GM19463 (cell line): ENCODE results near the gene PFKP.
"Not testable (repeated sequence)": the region's sequence is repeated elsewhere in the genome, so short reads cannot be mapped to it uniquely, and the experiment has no call there.

Experiments
- ATAC-seq: cut with Tn5 transposase; IDR thresholded peaks from one replicate; pipeline ENCODE4 v1.9.1; 2021; ENCODE audit warnings: mild to moderate bottlenecking, moderate library complexity; ENCODE audit not compliant: unreplicated experiment

The PFKP gene

DNA sequence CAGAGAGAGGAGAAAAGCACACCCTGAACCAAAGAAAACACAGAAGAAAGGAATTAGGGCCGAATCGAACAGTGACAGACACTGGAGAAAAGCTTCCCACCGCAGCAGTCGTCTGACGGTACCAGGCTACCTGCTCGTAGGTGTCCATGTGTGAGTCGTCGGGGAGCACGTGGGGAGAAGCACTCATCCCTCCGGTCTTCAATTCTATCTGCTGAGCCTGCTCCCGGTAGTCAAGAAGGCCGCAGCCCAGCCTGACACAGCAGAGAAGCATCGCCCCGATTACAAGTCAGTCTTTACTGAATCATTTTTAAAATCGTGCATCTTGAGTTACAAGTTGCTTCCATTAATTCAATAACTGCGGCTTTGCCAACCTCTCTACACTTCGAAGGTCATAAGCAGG lies 80.7 kb downstream of the PFKP start:
- no peak for ATAC-seq

DNA sequence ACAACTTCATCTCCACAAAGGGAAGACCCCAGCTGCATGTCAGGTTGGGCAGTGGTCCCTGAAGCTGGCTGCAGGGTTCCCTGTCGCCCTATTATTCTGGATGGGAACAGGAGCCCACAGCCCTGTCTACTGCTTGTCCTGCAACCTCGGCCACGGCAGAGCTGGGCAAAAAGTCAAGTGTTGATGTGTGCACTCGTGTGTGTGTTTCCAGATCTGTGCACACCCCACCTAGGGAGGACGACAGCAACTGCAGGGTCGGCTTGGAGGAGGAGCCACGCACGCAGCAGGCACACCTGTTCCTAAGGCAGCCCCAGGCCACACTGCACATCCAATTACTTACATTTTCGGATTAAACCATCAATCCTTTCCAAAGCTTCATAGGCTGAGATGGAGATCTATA lies 81.6 kb downstream of the PFKP start:
- no peak for ATAC-seq

DNA sequence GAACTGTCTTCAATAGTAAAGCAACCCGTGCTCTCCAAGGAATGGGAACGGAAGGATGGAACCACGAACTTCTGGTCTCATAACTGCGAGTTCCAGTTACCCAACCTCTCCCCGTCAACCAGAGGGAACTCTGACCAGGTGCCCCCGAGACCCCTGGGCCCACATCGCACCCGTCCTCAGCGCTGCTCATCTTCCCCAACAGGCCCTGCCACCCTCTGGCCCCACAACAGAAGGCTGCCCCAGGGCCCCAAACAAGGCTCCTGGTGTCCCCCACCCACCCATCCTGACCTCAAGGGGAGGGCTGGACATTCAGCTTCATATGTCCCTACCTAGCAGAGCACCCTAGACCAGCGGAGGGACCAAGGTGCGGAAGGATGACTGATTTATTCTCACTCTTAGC lies 82.6 kb downstream of the PFKP start:
- no peak for ATAC-seq

DNA sequence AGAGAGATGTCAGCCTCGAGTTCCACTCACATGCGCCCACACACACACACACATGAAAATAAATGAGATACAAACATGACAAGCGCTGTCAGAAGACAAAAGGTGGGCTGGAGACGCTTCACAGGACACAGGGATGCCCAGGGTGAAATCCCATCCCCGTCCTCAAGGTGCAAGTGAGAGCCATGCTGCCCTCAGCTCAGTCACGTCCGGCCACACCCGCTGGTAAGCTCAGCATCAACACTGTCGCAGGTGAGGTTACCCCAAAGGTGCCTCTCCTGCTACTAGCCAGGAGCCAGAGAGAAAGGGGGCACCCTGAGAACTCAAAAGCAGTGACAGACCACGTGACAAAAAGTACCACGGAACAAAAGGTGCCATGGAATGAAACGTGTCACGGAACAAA lies 83.0 kb downstream of the PFKP start:
- no peak for ATAC-seq

DNA sequence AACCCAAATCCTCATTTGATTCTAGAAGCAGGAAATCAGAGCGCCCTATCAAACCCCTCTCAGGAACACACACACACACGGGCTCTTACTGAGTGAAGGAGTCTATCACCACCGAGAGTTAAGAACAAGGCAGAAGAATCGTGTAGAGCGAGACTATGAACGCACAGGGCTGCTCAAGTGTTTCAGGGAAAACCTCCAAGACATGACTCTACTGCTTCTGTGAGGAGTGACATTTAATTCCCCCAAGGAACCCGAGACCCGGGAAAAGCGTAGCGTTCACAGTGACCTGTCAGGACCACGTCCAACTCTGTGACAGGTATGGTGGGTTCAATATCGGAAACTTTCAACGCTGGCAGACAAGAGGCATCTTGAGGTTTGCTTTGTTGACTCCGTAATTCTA lies 83.6 kb downstream of the PFKP start:
- ATAC-seq, result no peak

DNA sequence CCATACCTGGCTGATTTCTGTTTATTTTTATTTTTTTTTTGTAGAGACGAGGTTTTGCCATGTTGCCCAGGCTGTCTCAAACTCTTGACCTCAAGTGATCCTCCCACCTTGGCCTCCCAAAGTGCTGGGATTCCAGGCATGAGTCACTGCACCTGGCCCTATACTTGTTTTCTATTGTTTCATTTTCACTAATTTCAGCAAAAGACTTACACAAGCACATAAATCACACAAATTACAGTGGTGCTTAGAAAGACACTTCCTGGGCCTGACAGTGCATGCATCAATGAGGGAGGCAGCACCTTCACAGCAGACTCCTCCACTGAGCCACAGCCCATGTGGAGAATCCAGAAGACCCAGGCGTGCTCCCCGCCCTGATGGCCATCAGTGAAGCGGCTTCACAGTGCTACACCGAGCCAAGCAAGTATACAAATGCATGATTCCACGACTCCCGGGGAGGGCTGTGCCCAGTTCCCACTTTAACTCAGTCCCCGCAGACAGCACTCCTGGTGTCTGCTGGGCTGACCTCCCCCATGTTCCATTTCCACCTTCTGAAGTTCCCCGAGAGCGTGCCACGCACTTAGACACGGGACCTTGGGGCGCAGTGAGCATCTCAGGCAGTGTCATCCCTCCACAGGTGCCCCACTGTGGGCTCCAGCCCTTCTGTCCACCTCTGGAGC lies 84.7 kb downstream of the PFKP start:
- no peak for ATAC-seq

DNA sequence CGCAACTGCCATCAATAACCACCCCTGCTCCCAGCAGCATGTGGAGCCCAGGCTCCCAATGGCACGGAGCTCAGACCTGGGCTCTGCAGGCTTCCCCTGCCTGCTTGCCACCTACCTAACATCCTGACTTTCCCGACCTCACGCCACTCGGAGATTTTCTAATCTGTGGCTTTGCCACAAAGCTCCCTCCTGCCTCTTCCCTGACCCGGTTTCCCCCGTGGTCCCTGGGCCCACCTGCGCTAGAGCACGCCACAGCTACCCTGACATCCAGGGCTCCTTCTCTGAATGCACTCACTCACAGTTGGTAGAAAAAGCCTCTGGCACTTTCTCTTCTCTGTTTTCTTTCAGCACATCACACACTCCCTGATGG lies 85.2 kb downstream of the PFKP start:
- ATAC-seq, result no peak

DNA sequence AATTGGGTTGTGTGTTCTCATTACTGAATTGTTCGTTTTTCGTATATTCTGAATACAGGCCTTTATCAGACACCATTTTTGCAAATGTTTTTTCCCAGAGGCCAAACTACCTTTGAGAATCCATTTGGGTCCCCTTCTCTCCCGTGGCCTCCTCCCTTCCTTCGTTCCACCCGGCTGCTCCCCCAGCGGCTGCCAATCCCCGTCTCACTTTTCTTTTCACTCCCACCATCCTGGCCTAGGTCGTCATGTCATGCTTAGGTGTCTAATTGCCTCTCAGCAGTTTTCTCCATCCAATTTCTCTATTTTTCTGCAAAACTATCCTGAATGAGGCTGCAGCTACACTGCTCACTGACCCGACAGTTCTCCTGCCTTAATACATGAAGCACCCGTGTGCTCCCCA lies 87.3 kb downstream of the PFKP start:
- ATAC-seq, result no peak

DNA sequence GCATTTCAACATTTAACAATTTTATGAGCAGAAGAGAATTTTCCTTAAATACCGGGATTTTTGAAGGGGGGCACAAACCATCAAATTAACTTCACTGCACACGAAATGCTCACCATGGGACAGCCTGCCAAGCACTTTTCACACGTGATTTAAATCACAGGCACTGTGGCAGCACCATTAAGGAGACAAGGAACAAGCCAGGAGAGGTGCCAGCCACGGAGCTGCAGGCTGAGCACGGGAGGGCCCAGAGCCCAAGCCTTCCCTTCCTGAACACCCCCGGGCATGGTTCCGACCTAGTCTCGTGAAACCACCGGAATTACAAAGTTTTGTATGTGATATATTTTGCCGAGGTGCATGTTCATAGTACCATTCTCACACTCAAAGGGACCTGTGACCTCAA lies 91.8 kb downstream of the PFKP start:
- ATAC-seq, result no peak

DNA sequence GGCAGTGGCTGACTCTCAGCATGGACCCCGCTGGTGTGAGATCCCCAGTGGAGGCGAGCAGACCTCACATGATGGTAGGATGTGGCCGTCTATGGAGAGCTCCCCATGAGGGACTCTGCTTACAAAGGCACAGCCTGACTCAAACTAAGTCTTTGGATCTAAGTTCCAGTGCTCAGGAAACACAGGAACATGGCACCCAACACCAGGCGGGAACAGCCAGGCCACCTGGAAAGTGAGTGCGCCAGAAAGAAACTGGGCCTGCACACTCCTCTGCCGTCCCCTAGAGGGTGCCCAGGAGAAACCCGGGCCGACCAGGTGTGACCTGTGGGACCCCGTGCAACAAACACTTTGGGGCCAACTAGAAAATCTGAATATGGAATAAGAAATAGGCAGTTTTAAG lies 95.2 kb downstream of the PFKP start:
- ATAC-seq, result no peak

DNA sequence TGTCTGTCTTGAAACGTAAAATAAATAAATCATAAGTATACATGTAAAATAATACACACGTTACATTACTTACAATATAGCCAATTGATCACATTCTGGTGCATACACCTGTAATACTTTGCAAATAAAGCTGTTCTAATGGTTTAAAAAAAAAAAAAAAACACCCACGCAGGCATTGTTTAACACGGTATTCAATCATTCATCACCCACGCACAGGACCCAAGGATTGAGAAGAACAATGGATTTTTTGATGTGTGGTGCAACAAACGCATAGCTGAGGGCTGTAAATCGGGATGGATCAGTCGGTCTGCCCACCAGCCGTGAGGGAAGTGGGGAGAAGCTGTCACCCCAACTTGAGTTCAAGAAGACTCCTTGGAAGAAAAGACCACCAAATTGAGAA lies 96.5 kb downstream of the PFKP start:
- ATAC-seq, result no peak

DNA sequence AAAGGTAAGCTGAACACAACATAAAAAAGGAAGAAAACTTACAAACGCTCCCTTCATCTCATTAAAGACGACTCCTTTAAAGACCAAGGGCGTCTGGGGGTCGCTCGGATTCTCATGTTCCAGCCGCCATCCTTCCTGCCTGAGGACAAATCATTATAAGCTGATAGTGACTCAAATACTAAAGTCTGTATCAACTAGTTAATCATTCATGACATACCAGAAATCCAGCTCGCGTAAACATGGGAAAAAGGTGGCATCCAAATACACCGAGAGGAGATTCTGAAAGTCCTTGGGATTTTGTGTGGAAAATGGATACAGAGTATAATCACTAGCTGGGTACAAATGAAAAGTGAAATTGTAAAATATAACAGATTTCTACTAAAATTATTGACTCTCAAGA lies 97.8 kb downstream of the PFKP start:
- ATAC-seq, result no peak

DNA sequence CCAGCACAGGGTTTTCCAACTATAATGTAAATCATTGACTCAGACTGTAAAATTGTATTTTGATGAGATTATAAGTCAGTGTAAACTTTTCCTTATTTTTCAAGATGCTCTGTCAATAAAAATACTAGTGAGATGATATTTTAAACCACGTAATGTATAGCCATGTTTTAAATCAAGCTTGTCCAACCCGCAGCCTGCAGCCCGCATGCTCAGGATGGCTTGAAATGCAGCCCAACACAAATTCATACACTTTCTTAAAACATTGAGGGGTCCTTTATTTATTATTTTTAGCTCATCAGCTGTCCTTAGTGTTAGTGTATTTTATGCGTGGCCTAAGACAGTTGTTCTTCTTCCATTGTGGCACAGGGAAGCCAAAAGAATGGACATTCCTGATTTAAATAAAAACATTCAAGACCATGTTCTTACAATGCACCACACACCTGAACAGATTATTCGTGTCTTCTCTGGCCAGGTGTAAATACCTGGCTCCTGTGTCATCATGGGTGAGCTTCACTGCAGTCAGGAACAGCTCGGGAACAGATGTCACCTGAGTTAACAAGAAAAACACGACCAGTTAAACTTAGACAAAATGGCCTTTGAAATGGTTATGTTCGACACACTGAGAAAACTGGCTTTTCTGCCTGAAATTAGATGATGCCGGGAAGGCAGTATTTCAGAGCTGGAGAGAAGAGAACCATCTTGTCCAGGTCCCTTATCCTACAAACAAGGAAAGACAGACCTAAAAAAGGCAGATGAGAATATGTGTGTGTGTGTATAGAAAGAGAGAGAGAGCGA lies 99.3 kb downstream of the PFKP start:
- no peak for ATAC-seq

DNA sequence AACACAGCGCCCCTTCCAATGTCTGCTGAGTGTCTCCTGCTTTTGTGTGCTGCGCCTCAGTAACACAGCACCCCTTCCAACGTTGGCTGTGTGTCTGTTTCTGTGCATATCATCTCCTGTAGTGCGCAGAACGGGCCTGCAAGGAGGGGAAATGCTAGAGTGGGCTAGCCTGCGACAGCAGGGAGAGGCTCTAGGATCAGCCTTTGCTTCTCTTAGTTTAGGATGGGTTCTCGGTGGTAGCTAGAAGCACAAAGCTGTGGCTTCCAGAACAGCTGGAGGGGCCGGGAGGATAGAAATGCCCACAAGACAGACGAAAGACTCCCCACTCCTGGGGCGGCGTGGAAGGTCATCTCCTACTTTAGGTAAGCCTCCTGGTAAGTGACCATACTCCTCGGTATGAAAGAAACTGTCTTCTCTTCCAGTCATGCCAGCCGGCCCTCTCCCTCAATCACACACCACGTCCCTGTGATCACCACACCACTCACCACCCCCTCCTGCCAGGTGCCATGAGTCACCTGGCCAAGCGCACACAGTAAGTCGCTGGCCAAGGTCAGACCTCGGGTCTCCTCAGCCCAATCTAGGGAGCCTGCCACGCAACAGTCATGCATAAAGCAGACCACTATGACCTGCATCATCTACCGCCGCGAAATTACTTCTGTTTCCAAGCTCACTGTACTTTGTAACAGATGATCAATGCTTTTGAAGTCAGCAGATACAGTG lies 100.4 kb downstream of the PFKP start:
- no peak for ATAC-seq

DNA sequence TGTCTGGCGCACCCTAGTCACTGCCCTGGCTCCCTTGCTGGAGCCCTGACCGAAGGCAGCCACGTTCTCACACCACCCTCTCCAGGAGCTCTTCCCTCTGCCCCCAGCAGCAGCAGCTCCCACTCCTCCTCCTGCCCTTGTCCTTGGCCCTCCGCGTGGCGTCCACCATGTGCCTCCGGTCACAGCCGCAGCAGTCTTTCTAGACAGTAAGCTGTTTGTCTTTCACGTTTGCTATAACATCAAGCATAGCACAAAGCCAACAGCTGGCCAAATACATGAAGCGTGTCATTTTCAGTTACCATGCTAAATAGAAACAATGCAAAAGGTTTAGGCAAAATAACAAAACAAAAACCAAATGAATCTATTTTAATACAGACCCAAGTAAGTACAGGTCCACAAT lies 101.9 kb downstream of the PFKP start:
- ATAC-seq, result no peak

DNA sequence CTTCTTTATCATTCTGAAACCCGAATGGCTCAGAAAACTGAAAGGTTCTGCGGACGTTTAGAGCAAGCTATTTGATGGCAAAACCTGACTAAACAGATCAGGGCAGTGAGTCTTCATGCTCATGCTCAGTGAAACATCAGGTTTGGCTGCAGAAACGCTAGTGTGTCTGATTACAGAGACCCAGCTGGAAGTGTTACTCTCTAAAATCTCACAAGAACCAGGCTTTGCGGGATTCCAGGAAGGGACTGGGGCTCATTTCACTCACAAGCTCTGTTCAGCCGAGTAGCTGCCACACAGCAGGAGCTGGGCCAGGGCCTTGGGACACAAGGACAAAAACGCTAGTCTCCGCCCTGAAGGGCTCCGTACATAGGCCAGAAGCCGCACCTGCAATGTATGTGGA lies 102.3 kb downstream of the PFKP start:
- no peak for ATAC-seq

DNA sequence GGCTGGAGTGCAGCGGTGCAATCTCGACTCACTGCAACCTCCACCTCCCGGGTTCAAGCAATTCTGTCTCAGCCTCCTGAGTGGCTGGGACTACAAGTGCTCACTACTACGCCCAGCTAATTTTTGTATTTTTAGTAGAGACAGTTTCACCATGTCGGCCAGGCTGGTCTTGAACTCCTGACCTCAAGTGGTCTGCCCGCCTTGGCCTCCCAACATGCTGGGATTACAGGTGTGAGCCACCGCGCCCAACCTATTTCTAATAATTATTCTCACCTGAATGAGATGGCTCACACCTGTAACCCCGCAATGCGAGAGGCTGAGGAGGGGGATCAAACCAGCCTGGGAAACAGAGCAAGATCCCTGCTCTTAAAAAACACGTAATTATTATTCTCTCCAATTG lies 104.1 kb downstream of the PFKP start:
- ATAC-seq, result not testable (repeated sequence)

DNA sequence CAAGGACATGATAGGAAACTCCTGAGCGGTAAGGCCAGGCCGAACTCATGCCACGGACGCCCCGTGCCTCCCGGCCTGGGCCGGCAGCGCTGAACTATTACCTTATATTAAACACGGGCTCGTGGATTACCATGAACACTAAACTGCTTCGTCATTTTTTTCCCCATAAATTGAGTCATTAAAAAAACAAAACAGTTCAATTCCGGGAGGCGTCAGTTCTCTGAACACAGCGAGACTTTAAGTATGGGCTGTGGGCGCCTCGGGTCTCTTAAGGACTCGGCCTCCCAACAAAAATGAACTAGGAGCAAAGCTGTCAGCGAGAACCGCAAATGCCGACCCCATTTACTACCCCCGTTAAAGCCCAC lies 104.7 kb downstream of the PFKP start:
- no peak for ATAC-seq

DNA sequence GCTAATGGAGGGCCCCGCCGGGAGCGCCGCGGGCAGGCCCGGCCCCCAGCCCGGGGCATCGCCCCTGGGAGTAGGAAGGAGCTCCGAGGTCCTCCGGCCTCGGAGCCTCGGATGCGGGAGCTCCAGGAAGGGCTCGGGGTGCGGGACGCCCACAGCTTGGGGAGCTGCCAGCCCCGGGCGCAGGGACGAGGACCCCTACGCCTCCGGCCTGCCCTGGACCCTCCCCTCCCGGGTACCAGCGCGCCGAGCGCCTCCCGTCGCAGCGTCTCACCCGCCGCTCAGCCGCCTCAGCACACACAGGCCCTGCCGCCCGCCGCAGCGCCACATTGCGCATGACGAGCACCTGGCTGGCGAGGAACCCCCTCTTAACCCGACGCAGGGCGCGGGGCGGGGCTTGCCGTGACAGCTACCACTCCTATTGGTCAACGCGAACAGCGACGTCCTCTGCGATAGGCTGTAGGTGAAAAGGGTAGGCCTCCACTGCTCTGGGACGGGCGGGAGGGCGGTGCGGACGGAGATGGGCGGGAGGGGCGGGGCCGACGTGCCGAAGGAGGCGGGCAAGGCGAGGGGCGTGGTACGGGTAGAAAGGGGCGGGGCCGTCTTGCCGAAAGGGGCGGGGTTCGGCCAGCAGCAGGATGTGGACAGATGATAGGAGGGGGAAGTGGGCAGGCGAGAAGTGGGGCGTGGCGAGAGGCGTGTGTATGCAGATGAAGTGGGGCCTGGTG lies 105.3 kb downstream of the PFKP start, which contains the start of gene PITRM1:
PITRM1 (minus strand) TSS at position 337 of the 725 bp plus-strand sequence; CDS start at position 327, 10 bp downstream.
- peak; percentile 96 for ATAC-seq

DNA sequence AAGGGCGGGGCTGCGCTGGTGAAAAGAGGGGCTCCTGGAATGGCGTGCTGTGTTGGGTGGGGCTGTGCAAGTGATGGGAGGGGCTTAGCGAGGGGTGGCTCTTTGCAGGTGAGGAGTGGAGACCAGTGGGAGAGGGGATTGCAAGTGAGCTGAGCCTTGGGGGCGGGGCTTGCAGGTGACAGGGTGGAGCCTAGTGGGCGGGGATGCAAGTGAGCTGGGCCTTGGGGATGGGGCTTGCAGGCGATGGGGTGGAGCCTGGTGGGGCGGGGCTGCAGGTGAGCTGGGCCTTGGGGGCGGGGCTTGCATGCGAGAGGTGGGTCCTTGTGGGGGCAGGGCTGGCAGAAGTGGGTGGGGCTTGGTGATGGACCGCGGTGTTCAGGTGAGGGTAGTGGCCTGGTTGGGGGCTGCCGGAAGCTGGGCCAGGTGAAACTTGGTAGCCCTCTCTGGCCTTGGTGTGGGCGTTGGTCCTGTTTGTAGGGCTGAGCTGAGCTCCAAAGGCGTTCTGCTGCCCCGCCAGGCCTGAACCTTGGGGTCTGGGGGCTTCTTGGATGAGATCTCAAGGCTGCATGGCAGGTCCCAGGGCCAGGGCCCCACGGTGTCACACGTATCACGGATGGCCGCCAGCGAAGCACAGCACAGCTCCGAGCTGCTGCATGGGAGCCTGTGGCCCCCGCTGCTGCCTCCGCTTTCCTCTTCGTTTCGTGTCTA lies 106.0 kb downstream of the PFKP start:
- peak; percentile 14 for ATAC-seq

DNA sequence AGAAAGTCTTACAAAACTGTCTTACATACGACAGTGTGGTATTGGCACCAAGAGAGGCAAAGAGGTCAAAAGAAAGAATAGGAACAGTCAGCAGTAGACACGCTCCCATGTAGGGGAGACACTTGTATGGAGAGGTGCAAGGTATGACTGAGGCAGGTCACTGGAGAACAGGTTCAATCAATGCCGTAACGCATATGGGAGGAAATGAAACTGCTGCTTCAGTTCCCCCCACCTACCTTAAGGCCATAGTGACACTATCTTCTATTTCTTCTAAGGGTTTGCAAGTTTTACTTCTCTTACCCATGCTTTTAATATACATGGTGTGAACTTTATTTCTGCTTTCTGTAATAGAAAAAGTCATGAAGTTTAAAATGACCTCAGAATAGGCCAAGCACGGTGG lies 110.7 kb downstream of the PFKP start:
- ATAC-seq, result no peak
